ENCODE results near the gene COPZ1.
A peak's percentile ranks its signal among the peaks of the same experiment; 100 is the strongest.

The COPZ1 gene

GRCh38 chr12:54379398-54380201 is 54.7 kb downstream of the COPZ1 start:
- DNase-seq: peak; percentile 80

- DNase-seq: no peak
Observed at GRCh38 chr12:54381136-54381535, 56.2 kb downstream of the COPZ1 start.

- no peak for DNase-seq
Observed at GRCh38 chr12:54383041-54383609, 58.2 kb downstream of the COPZ1 start.

- no peak for DNase-seq
Observed at GRCh38 chr12:54384591-54385041, 59.7 kb downstream of the COPZ1 start, which contains the start of gene ZNF385A. Gene ZNF385A (minus strand): TSS chr12:54384733. CDS start chr12:54384514, 219 bp downstream.

- DNase-seq: no peak
Observed at GRCh38 chr12:54385251-54385914, 60.5 kb downstream of the COPZ1 start.

- DNase-seq: no peak
Observed at GRCh38 chr12:54386403-54387113, 61.6 kb downstream of the COPZ1 start.

- DNase-seq: no peak
Observed at GRCh38 chr12:54387114-54387467, 62.2 kb downstream of the COPZ1 start.

GRCh38 chr12:54388237-54389133 is 63.6 kb downstream of the COPZ1 start:
- no peak for DNase-seq

GRCh38 chr12:54389134-54389508 is 64.2 kb downstream of the COPZ1 start:
- no peak for DNase-seq

- DNase-seq: no peak
Observed at GRCh38 chr12:54389607-54390175, 64.8 kb downstream of the COPZ1 start.

- no peak for DNase-seq
Observed at GRCh38 chr12:54390176-54390667, 65.3 kb downstream of the COPZ1 start.

GRCh38 chr12:54390668-54391551 is 66.0 kb downstream of the COPZ1 start:
- DNase-seq: no peak

GRCh38 chr12:54392485-54393206 is 67.7 kb downstream of the COPZ1 start:
- no peak for DNase-seq

GRCh38 chr12:54393207-54393609 is 68.3 kb downstream of the COPZ1 start:
- DNase-seq: no peak

- DNase-seq: no peak
Observed at GRCh38 chr12:54393743-54394142, 68.8 kb downstream of the COPZ1 start.

GRCh38 chr12:54394281-54394719 is 69.4 kb downstream of the COPZ1 start:
- DNase-seq: peak; percentile 51

GRCh38 chr12:54394986-54395385 is 70.1 kb downstream of the COPZ1 start:
- no peak for DNase-seq

- no peak for DNase-seq
Observed at GRCh38 chr12:54395545-54395944, 70.6 kb downstream of the COPZ1 start.

- no peak for DNase-seq
Observed at GRCh38 chr12:54397157-54397556, 72.2 kb downstream of the COPZ1 start.

- no peak for DNase-seq
Observed at GRCh38 chr12:54398218-54398617, 73.3 kb downstream of the COPZ1 start.
